PC-3 (cell line): ENCODE results near the gene UCK1. TPM values are rescaled to one million over a fixed set of nuclear protein-coding genes. Genes with fewer than 3 reads are reported as not detected.
"Not testable (repeated sequence)": the region's sequence is repeated elsewhere in the genome, so short reads cannot be mapped to it uniquely, and the experiment has no call there.

Source experiments
- ATAC-seq: fragments of 200-7000 bp; cut with Tn5 transposase; 2 replicates; pipeline ENCODE4 v1.9.1; 2020; ENCODE audit warnings: mild to moderate bottlenecking, moderate library complexity
- BruUV-seq: library from RNA; stranded (reverse); fragments of 400-500 nt; replicated peaks from 2 replicates; lab custom pipeline; 2021; lab: Mats Ljungman, UMichigan
- CTCF ChIA-PET: fragments of 300-600 bp; sonication (Branson Sonifier 250); formaldehyde crosslinking; loops from one replicate; lab custom pipeline; 2022; ENCODE audit warnings: antibody characterized with exemption; lab: Charles Lee
- POLR2A ChIA-PET: fragments of 300-600 bp; sonication (Branson Sonifier 250); formaldehyde crosslinking; loops from one replicate; lab custom pipeline; 2022; ENCODE audit warnings: antibody characterized with exemption; ENCODE audit not compliant: unreplicated experiment; lab: Charles Lee
- DNase-seq: peaks from one replicate; pipeline ENCODE4 v3.0.0-alpha.2; 2015
- H2AFZ ChIP-seq: fragments of 300-600 bp; sonication (generic); 2 replicates; pipeline ENCODE4 v1.6.0; 2016; ENCODE audit warnings: antibody characterized with exemption, low read length
- H3F3A ChIP-seq: fragments of 300-600 bp; sonication (generic); one replicate; pipeline ENCODE4 v1.6.0; 2017; ENCODE audit warnings: antibody characterized with exemption, low read length, control low read depth, mild to moderate bottlenecking; ENCODE audit not compliant: unreplicated experiment
- H3K27ac ChIP-seq: fragments of 300-600 bp; sonication (generic); 2 replicates; pipeline ENCODE4 v1.5.1; 2016; ENCODE audit warnings: mild to moderate bottlenecking, low read length
- H3K27me3 ChIP-seq: fragments of 300-600 bp; sonication (generic); 2 replicates; pipeline ENCODE4 v1.6.1; 2016; ENCODE audit warnings: low read length, mixed read lengths
- H3K36me3 ChIP-seq: fragments of 300-600 bp; sonication (generic); 2 replicates; pipeline ENCODE4 v1.6.1; 2016; ENCODE audit warnings: low read depth, mixed run types, low read length, mixed read lengths
- H3K4me1 ChIP-seq: fragments of 300-600 bp; sonication (generic); 2 replicates; pipeline ENCODE4 v1.5.1; 2016; ENCODE audit warnings: low read length; ENCODE audit not compliant: insufficient read depth
- H3K4me2 ChIP-seq: fragments of 300-600 bp; sonication (generic); 2 replicates; pipeline ENCODE4 v1.6.0; 2016; ENCODE audit warnings: low read length
- H3K4me3 ChIP-seq: fragments of 300-600 bp; sonication (generic); 2 replicates; pipeline ENCODE4 v1.5.1; 2016; ENCODE audit warnings: mild to moderate bottlenecking, low read length, mixed read lengths
- H3K79me2 ChIP-seq: fragments of 300-600 bp; sonication (generic); 2 replicates; pipeline ENCODE4 v1.6.1; 2017; ENCODE audit warnings: low read length, mixed read lengths
- H3K9ac ChIP-seq: fragments of 300-600 bp; sonication (generic); 2 replicates; pipeline ENCODE4 v1.6.0; 2016; ENCODE audit warnings: mild to moderate bottlenecking, low read length
- H3K9me2 ChIP-seq: fragments of 300-600 bp; sonication (generic); replicated peaks from 2 replicates; pipeline ENCODE4 v1.6.1; 2016; ENCODE audit warnings: mixed run types, low read length, mixed read lengths
- H3K9me3 ChIP-seq: fragments of 300-600 bp; sonication (generic); 2 replicates; pipeline ENCODE4 v1.6.1; 2016; ENCODE audit warnings: low read length, mixed read lengths
- H4K20me1 ChIP-seq: fragments of 300-600 bp; sonication (generic); 2 replicates; pipeline ENCODE4 v1.6.1; 2016; ENCODE audit warnings: low read length, mixed read lengths
- EZH2 ChIP-seq: fragments of 300-600 bp; sonication (generic); IDR thresholded peaks from one replicate; pipeline ENCODE4 v1.6.1; 2017; ENCODE audit warnings: antibody characterized with exemption, mild to moderate bottlenecking, low read length; ENCODE audit not compliant: unreplicated experiment
- EZH2phosphoT487 ChIP-seq: fragments of 300-600 bp; sonication (generic); IDR thresholded peaks from 2 replicates; pipeline ENCODE4 v1.6.1; 2018; ENCODE audit warnings: mild to moderate bottlenecking, antibody characterized with exemption, low read length, borderline replicate concordance
- intact Hi-C: fragments of 100-400 bp; cut with micrococcal nuclease; formaldehyde crosslinking; loops from 2 replicates; pipeline ENCODE4 v1.9.0; 2023
- total RNA-seq: library from RNA; depleted of rRNA; stranded (reverse); fragments of >200 nt; gene quantifications from 2 replicates; pipeline ENCODE4 v1.2.3, GENCODE V29; 2014
- TF ChIP-seq, protein P1 (sequence below): fragments of 300-600 bp; sonication (generic); conservative IDR thresholded peaks from 2 replicates; pipeline ENCODE4 v1.5.1; 2017; ENCODE audit warnings: antibody characterized with exemption, low read depth, mild to moderate bottlenecking, low read length

The UCK1 gene
- total RNA-seq, 1 experiment from 2014 or later, result 28.2 TPM

GRCh38 chr9:131516100-131516499 is 15.0 kb downstream of the UCK1 start:
- ChIA-PET POLR2A (no interaction called here), CTCF (no interaction called here)
- Histone ChIP-seq H2AFZ (no peak overlapping the region), H3K27ac (no peak overlapping the region), H3F3A (no peaks in the 10 kb centered on the region), H3K9me3 (no peaks in the 10 kb centered on the region), H3K9ac (no peak overlapping the region), H3K9me2 (no peaks in the 10 kb centered on the region), H3K4me3 (no peak overlapping the region), H3K4me1 (no peaks in the 10 kb centered on the region), H4K20me1 (no peaks in the 10 kb centered on the region), H3K27me3 (no peaks in the 10 kb centered on the region), H3K79me2 (no peaks in the 10 kb centered on the region), H3K36me3 (peaks cover 5% of the 10 kb centered on the region; the same call in 1 of the 2 replicates), H3K4me2 (no peak overlapping the region)
- BruUV-seq, result no TSS peak
- intact Hi-C loops, result no loop called here
- TF ChIP-seq, protein P1, sequence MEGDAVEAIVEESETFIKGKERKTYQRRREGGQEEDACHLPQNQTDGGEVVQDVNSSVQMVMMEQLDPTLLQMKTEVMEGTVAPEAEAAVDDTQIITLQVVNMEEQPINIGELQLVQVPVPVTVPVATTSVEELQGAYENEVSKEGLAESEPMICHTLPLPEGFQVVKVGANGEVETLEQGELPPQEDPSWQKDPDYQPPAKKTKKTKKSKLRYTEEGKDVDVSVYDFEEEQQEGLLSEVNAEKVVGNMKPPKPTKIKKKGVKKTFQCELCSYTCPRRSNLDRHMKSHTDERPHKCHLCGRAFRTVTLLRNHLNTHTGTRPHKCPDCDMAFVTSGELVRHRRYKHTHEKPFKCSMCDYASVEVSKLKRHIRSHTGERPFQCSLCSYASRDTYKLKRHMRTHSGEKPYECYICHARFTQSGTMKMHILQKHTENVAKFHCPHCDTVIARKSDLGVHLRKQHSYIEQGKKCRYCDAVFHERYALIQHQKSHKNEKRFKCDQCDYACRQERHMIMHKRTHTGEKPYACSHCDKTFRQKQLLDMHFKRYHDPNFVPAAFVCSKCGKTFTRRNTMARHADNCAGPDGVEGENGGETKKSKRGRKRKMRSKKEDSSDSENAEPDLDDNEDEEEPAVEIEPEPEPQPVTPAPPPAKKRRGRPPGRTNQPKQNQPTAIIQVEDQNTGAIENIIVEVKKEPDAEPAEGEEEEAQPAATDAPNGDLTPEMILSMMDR, result no peak
- no peak for TF ChIP-seq EZH2
- no peak for TF ChIP-seq EZH2phosphoT487
- ATAC-seq (no peak), DNase-seq (no peak)

DNA sequence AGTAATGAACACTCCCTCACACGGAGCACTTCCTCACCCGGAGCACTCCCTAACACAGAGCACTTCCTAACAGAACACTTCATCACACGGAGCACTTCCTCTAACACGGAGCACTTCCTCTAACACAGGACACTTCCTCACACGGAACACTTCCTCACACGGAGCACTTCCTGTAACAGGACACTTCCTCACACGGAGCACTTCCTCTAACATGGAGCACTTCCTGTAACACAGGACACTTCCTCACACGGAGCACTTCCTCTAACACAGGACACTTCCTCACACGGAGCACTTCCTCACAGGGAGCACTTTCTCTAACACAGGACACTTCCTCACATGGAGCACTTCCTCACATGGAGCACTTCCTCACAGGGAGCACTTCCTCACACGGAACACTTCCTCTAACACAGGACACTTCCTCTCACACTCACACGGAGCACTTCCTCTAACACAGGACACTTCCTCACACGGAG is 15.5 kb downstream of the UCK1 start:
- CTCF ChIA-PET, H3K9me3 ChIP-seq, H4K20me1 ChIP-seq, ATAC-seq, H3K9me2 ChIP-seq, H2AFZ ChIP-seq, H3K4me1 ChIP-seq, H3K36me3 ChIP-seq, H3F3A ChIP-seq, DNase-seq, POLR2A ChIA-PET, intact Hi-C loops, H3K9ac ChIP-seq, H3K27ac ChIP-seq, H3K79me2 ChIP-seq, BruUV-seq, H3K27me3 ChIP-seq, H3K4me2 ChIP-seq, H3K4me3 ChIP-seq: not testable (repeated sequence)

GRCh38 chr9:131513177-131513576 is 17.9 kb downstream of the UCK1 start:
- BruUV-seq, result no TSS peak
- Histone ChIP-seq H2AFZ (no peak overlapping the region), H3K9me3 (no peaks in the 10 kb centered on the region), H3K27ac (no peak overlapping the region), H3K36me3 (peaks cover 5% of the 10 kb centered on the region; the same call in 1 of the 2 replicates), H3K4me1 (no peaks in the 10 kb centered on the region), H4K20me1 (no peaks in the 10 kb centered on the region), H3K9ac (no peak overlapping the region), H3K9me2 (no peaks in the 10 kb centered on the region), H3K4me2 (no peak overlapping the region), H3K79me2 (no peaks in the 10 kb centered on the region), H3K4me3 (no peak overlapping the region), H3K27me3 (no peaks in the 10 kb centered on the region), H3F3A (no peaks in the 10 kb centered on the region)
- POLR2A ChIA-PET, result no interaction called here
- CTCF ChIA-PET, result no interaction called here
- no peak for TF ChIP-seq EZH2
- TF ChIP-seq EZH2phosphoT487, result no peak
- TF ChIP-seq, protein P1, result no peak
- no peak for ATAC-seq
- intact Hi-C loops, result no loop called here
- DNase-seq, result no peak
